PC-9 (cell line): ENCODE measurements around the gene EML1. TPM values are rescaled to one million over a fixed set of nuclear protein-coding genes. Genes with fewer than 3 reads are reported as not detected.

Experiments
- BruUV-seq: library from RNA; stranded (reverse); fragments of 400-500 nt; replicated peaks from 2 replicates; lab custom pipeline; 2021; lab: Mats Ljungman, UMichigan
- CTCF ChIA-PET: fragments of 300-600 bp; sonication (Branson Sonifier 250); formaldehyde crosslinking; loops from one replicate; lab custom pipeline; 2022; ENCODE audit warnings: antibody characterized with exemption; lab: Charles Lee
- POLR2A ChIA-PET: fragments of 300-600 bp; sonication (Branson Sonifier 250); formaldehyde crosslinking; loops from one replicate; lab custom pipeline; 2022; ENCODE audit warnings: antibody characterized with exemption; ENCODE audit not compliant: unreplicated experiment; lab: Charles Lee
- DNase-seq, 2 experiments: peaks; one replicate each; pipeline versions ENCODE4 v3.0.0 to v3.0.0-alpha.2; 2015 to 2022; ENCODE audit warnings: mixed read lengths in 1 of 2
- H2AFZ ChIP-seq: fragments of 200-600 bp; sonication (generic); 2 replicates; pipeline ENCODE4 v1.8.1; 2017; ENCODE audit warnings: antibody characterized with exemption
- H3F3A ChIP-seq: fragments of 200-600 bp; sonication (generic); 2 replicates; pipeline ENCODE4 v1.8.1; 2017; ENCODE audit warnings: antibody characterized with exemption, mild to moderate bottlenecking, low read depth; ENCODE audit not compliant: insufficient read depth
- H3K27ac ChIP-seq: fragments of 200-600 bp; sonication (generic); 2 replicates; pipeline ENCODE4 v1.6.1; 2016; ENCODE audit warnings: mixed run types
- H3K27me3 ChIP-seq: fragments of 200-600 bp; sonication (generic); 2 replicates; pipeline ENCODE4 v1.6.1; 2016; ENCODE audit warnings: low read depth, mixed run types; ENCODE audit not compliant: insufficient read depth
- H3K36me3 ChIP-seq: fragments of 200-600 bp; sonication (generic); 2 replicates; pipeline ENCODE4 v1.6.1; 2016; ENCODE audit warnings: low read depth, mixed run types
- H3K4me1 ChIP-seq: fragments of 200-600 bp; sonication (generic); replicated peaks from 2 replicates; pipeline ENCODE4 v1.6.1; 2016; ENCODE audit warnings: mixed run types; ENCODE audit not compliant: insufficient read depth
- H3K4me2 ChIP-seq: fragments of 200-600 bp; sonication (generic); 2 replicates; pipeline ENCODE4 v1.6.1; 2017; ENCODE audit warnings: mixed run types
- H3K4me3 ChIP-seq: fragments of 200-600 bp; sonication (generic); 2 replicates; pipeline ENCODE4 v1.6.1; 2016; ENCODE audit warnings: mixed run types
- H3K79me2 ChIP-seq: fragments of 200-600 bp; sonication (generic); 2 replicates; pipeline ENCODE4 v1.6.1; 2017; ENCODE audit warnings: low read depth, mixed run types
- H3K9me2 ChIP-seq: fragments of 200-600 bp; sonication (generic); 2 replicates; pipeline ENCODE4 v1.8.1; 2017; ENCODE audit warnings: mild to moderate bottlenecking; ENCODE audit not compliant: insufficient read depth
- H3K9me3 ChIP-seq: fragments of 200-600 bp; sonication (generic); 2 replicates; pipeline ENCODE4 v1.8.1; 2016; ENCODE audit warnings: low read depth; ENCODE audit not compliant: insufficient read depth
- H4K20me1 ChIP-seq: fragments of 200-600 bp; sonication (generic); 2 replicates; pipeline ENCODE4 v1.8.1; 2017; ENCODE audit not compliant: insufficient read depth
- CTCF ChIP-seq: fragments of 200-600 bp; sonication (generic); conservative IDR thresholded peaks from 2 replicates; pipeline ENCODE4 v1.6.1; 2017; ENCODE audit warnings: mixed run types, antibody characterized with exemption, mild to moderate bottlenecking, moderate library complexity
- EZH2 ChIP-seq: fragments of 200-600 bp; sonication (generic); IDR thresholded peaks from 2 replicates; pipeline ENCODE4 v1.8.0; 2017; ENCODE audit warnings: antibody characterized with exemption, low read depth
- intact Hi-C: fragments of 100-400 bp; cut with micrococcal nuclease; formaldehyde crosslinking; loops from one replicate; pipeline ENCODE4 v1.10.0; 2022; ENCODE audit not compliant: unreplicated experiment
- total RNA-seq: library from RNA; stranded (reverse); gene quantifications from 2 replicates; pipeline ENCODE4 v1.2.3, GENCODE V29; 2021

Gene EML1
- total RNA-seq, 1 experiment from 2014 or later, result 1.8 TPM

GRCh38 chr14:99774556-99775307 lies 18.5 kb upstream of the EML1 start:
- Histone ChIP-seq H3K36me3 (no peaks in the 10 kb centered on the region), H2AFZ (no peak overlapping the region), H3K27ac (no peak overlapping the region), H3K27me3 (no peaks in the 10 kb centered on the region), H3K4me3 (no peak overlapping the region), H4K20me1 (no peaks in the 10 kb centered on the region), H3K79me2 (no peaks in the 10 kb centered on the region), H3K9me2 (no peaks in the 10 kb centered on the region), H3K4me1 (peaks cover 27% of the 10 kb centered on the region), H3K4me2 (no peak overlapping the region), H3K9me3 (no peaks in the 10 kb centered on the region), H3F3A (peaks cover 14% of the 10 kb centered on the region)
- intact Hi-C loops, result no loop called here
- ChIA-PET POLR2A (no interaction called here), CTCF (no interaction called here)
- TF ChIP-seq CTCF (no peak), EZH2 (no peak)
- BruUV-seq, result no TSS peak
- DNase-seq, result no peak

GRCh38 chr14:99775351-99775750 lies 17.9 kb upstream of the EML1 start:
- H3K4me3 ChIP-seq, result no peak overlapping the region
- no peaks in the 10 kb centered on the region for H4K20me1 ChIP-seq
- ChIA-PET POLR2A (no interaction called here), CTCF (no interaction called here)
- no peaks in the 10 kb centered on the region for H3K36me3 ChIP-seq
- peaks cover 27% of the 10 kb centered on the region for H3K4me1 ChIP-seq
- peaks cover 14% of the 10 kb centered on the region for H3F3A ChIP-seq
- no peaks in the 10 kb centered on the region for H3K9me2 ChIP-seq
- H3K27me3 ChIP-seq, result no peaks in the 10 kb centered on the region
- TF ChIP-seq EZH2, result no peak
- no peak for TF ChIP-seq CTCF
- no peak for DNase-seq
- no TSS peak for BruUV-seq
- H3K79me2 ChIP-seq, result no peaks in the 10 kb centered on the region
- intact Hi-C loops, result no loop called here
- H3K4me2 ChIP-seq, result no peak overlapping the region
- H2AFZ ChIP-seq, result no peak overlapping the region
- H3K27ac ChIP-seq, result no peak overlapping the region
- no peaks in the 10 kb centered on the region for H3K9me3 ChIP-seq

- no peaks in the 10 kb centered on the region for H3K9me2 ChIP-seq
- no peaks in the 10 kb centered on the region for H3K36me3 ChIP-seq
- no peak overlapping the region for H2AFZ ChIP-seq
- no peaks in the 10 kb centered on the region for H4K20me1 ChIP-seq
- H3K9me3 ChIP-seq, result no peaks in the 10 kb centered on the region
- H3K4me2 ChIP-seq, result no peak overlapping the region
- H3K4me1 ChIP-seq, result peaks cover 11% of the 10 kb centered on the region
- no peak overlapping the region for H3K4me3 ChIP-seq
- DNase-seq, result no peak
- no peaks in the 10 kb centered on the region for H3K79me2 ChIP-seq
- CTCF ChIA-PET, result no interaction called here
- POLR2A ChIA-PET, result no interaction called here
- TF ChIP-seq EZH2 (no peak), CTCF (no peak)
- BruUV-seq, result no TSS peak
- intact Hi-C loops, result no loop called here
- H3K27me3 ChIP-seq, result no peaks in the 10 kb centered on the region
- no peak overlapping the region for H3K27ac ChIP-seq
- H3F3A ChIP-seq, result peaks cover 4% of the 10 kb centered on the region; the same call in 1 of the 2 replicates
These were observed 15.3 kb upstream of the EML1 start for GRCh38 chr14:99777951-99778350.
